Measurements from ENCODE around the gene TMPRSS7.

The TMPRSS7 gene

GRCh38 chr3:112092496-112093179 is 58.1 kb downstream of the TMPRSS7 start:
- no peak overlapping the region for H3K27ac ChIP-seq

GRCh38 chr3:112093180-112093522 is 58.6 kb downstream of the TMPRSS7 start:
- no peak for TF ChIP-seq CTCF (conservative IDR thresholded peaks at IDR 0.05)
- no peak for TF ChIP-seq ZFX (IDR thresholded peaks at IDR 0.05)
- no peak overlapping the region for H3K27ac ChIP-seq

More at GRCh38 chr3:112092496-112093179, 58.1 kb downstream of the TMPRSS7 start:
- TF ChIP-seq ZFX (IDR thresholded peaks at IDR 0.05) = no peak
- TF ChIP-seq CTCF (conservative IDR thresholded peaks at IDR 0.05) = no peak

GRCh38 chr3:112095731-112096130 is 61.2 kb downstream of the TMPRSS7 start:
- H3K27ac ChIP-seq = no peak overlapping the region
- TF ChIP-seq ZFX (IDR thresholded peaks at IDR 0.05) = no peak
- TF ChIP-seq CTCF (conservative IDR thresholded peaks at IDR 0.05) = no peak

- no peak overlapping the region for H3K27ac ChIP-seq
- TF ChIP-seq CTCF (conservative IDR thresholded peaks at IDR 0.05) (no peak), ZFX (IDR thresholded peaks at IDR 0.05) (no peak)
Observed at GRCh38 chr3:112096176-112096575, 61.6 kb downstream of the TMPRSS7 start.

GRCh38 chr3:112097378-112097777 is 62.8 kb downstream of the TMPRSS7 start:
- H3K27ac ChIP-seq = no peak overlapping the region
- TF ChIP-seq ZFX (IDR thresholded peaks at IDR 0.05) = no peak
- no peak for TF ChIP-seq CTCF (conservative IDR thresholded peaks at IDR 0.05)

- TF ChIP-seq CTCF (conservative IDR thresholded peaks at IDR 0.05) (no peak), ZFX (IDR thresholded peaks at IDR 0.05) (no peak)
- H3K27ac ChIP-seq = no peak overlapping the region
Observed at GRCh38 chr3:112101916-112102315, 67.4 kb downstream of the TMPRSS7 start.

GRCh38 chr3:112104774-112105173 is 70.2 kb downstream of the TMPRSS7 start:
- TF ChIP-seq ZFX (IDR thresholded peaks at IDR 0.05) (no peak), CTCF (conservative IDR thresholded peaks at IDR 0.05) (no peak)
- H3K27ac ChIP-seq = no peak overlapping the region

Measured in C4-2B (cell line).